Naive thymus-derived CD8-positive, alpha-beta T cell (primary cell): ENCODE measurements around the gene NRXN3. TPM values are rescaled to one million over a fixed set of nuclear protein-coding genes. Genes with fewer than 3 reads are reported as not detected.

Experiments
- ATAC-seq, 2 donors: fragments of 150-1000 bp; cut with Tn5 transposase in 1 of 2; sonication (Bioruptor Pico), chemical (Tn5 transposase) in 1 of 2; 1 replicate in 1 of 2; 2 replicates in 1 of 2; pipeline ENCODE4 v1.10.0; 2021; ENCODE audit warnings: mild to moderate bottlenecking in 2 of 2, moderate library complexity in 2 of 2
- POLR2A ChIA-PET: fragments of 350-600 bp; sonication (Branson Sonifier 250); formaldehyde crosslinking; loops from one replicate; lab custom pipeline; 2021; ENCODE audit warnings: antibody characterized with exemption; lab: Charles Lee
- DNase-seq, 10 donors: peaks; one replicate each; pipeline versions ENCODE4 v3.0.0 to v3.0.0-alpha.2; 2020 to 2022
- H3K27ac Mint-ChIP-seq, 10 donors: one replicate each; pipeline ENCODE4 v1.8.0; 2020 to 2022; ENCODE audit warnings: mild to moderate bottlenecking in 10 of 10, mixed read lengths in 10 of 10, moderate library complexity in 4 of 10, inconsistent platforms in 1 of 10
- H3K27me3 Mint-ChIP-seq, 5 donors: one replicate each; pipeline ENCODE4 v1.8.0; 2021 to 2022; ENCODE audit warnings: mixed read lengths in 5 of 5
- H3K36me3 Mint-ChIP-seq, 3 donors: one replicate each; pipeline ENCODE4 v1.8.0; 2020 to 2022; ENCODE audit warnings: mixed read lengths in 3 of 3, mild to moderate bottlenecking in 2 of 3, inconsistent platforms in 1 of 3
- H3K4me1 Mint-ChIP-seq, 4 donors: one replicate each; pipeline ENCODE4 v1.8.0; 2021 to 2022; ENCODE audit warnings: mixed read lengths in 4 of 4
- H3K4me3 Mint-ChIP-seq, 10 donors: one replicate each; pipeline ENCODE4 v1.8.0; 2020 to 2022; ENCODE audit warnings: mild to moderate bottlenecking in 10 of 10, mixed read lengths in 10 of 10, moderate library complexity in 6 of 10, inconsistent platforms in 1 of 10
- H3K9me3 Mint-ChIP-seq, 9 donors: one replicate each; pipeline ENCODE4 v1.8.0; 2020 to 2022; ENCODE audit warnings: mixed read lengths in 9 of 9, mild to moderate bottlenecking in 3 of 9, inconsistent platforms in 1 of 9, moderate library complexity in 1 of 9
- polyA plus RNA-seq, 3 donors: library from polyadenylated mRNA; unstranded; fragments of 300-500 nt; fragmentation: Illumina TruSeq; gene quantifications; one replicate each; pipeline ENCODE4 v1.2.3, GENCODE V29; 2021
- total RNA-seq, 8 experiments: library from RNA in 2 of 8; stranded (reverse) in 2 of 8; gene quantifications; one replicate each; pipeline ENCODE4 v1.2.3 and lab custom pipeline; 2021 to 2026

NRXN3 gene
- total and polyA plus RNA-seq, 5 experiments from 2014 or later, result not detected

DNA sequence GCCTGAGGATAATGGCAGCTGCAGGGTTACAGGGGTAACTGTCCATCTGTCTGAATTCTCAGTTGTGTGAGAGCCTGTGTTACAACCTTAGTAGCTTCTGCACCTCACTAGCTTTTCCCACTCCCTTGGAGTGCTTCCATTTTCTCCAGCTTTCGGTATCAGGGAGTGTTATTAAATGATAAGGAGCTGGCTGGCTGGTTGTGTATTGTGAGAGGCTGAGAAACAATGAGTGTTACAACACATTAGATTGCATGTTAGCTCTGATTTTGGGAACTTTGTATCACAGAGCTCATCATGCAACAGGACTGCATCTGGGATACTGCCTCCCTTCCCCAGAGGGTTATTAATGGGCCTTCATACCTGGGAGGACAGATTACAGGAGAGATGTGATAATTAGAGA, 1317.5 kb downstream of the NRXN3 start:
- Mint-ChIP-seq H3K9me3 (peaks cover 0 to 30% (median 5%) of the 10 kb centered on the region in 9 donors), H3K4me1 (no peaks in the 10 kb centered on the region), H3K27ac (no peak overlapping the region), H3K27me3 (peaks cover 0 to 6% (median 0%) of the 10 kb centered on the region in 5 donors), H3K4me3 (peak overlapping the region in 1 of 10 donors; percentile 41), H3K36me3 (peaks cover 0 to 7% (median 0%) of the 10 kb centered on the region in 3 donors)
- DNase-seq (no peak), ATAC-seq (no peak)
- POLR2A ChIA-PET, result no interaction called here

DNA sequence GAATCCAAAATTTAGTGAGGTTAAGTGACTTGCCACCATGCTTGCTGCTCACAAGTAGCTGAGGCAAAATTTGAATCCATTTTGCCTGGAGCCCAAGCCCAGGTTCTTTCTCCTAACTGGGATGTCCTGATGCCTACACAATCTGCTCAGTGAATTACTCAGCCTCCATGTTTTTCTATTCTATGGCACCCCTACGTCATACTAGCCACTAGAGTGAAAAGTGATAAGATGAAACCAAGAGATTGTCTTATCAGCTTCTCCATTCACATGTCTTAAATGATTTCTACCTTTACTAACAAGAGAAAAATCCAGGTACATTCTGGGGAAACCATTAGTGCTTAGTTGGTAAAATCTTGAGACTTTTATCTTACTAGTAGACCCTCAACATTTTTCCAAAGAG, 1321.0 kb downstream of the NRXN3 start:
- peaks cover 0 to 6% (median 0%) of the 10 kb centered on the region in 5 donors for H3K27me3 Mint-ChIP-seq
- POLR2A ChIA-PET, result no interaction called here
- no peak overlapping the region for H3K27ac Mint-ChIP-seq
- H3K9me3 Mint-ChIP-seq, result peaks cover 0 to 21% (median 5%) of the 10 kb centered on the region in 9 donors
- DNase-seq, result no peak
- no peak overlapping the region for H3K4me3 Mint-ChIP-seq
- peaks cover 0 to 7% (median 0%) of the 10 kb centered on the region in 3 donors for H3K36me3 Mint-ChIP-seq
- no peaks in the 10 kb centered on the region for H3K4me1 Mint-ChIP-seq
- no peak for ATAC-seq

GRCh38 chr14:79493081-79493645, 1323.0 kb downstream of the NRXN3 start:
- POLR2A ChIA-PET, result no interaction called here
- Mint-ChIP-seq H3K36me3 (peaks cover 0 to 6% (median 0%) of the 10 kb centered on the region in 3 donors), H3K4me1 (no peaks in the 10 kb centered on the region), H3K4me3 (no peak overlapping the region), H3K27me3 (peaks cover 0 to 7% (median 0%) of the 10 kb centered on the region in 5 donors), H3K9me3 (peaks cover 0 to 15% (median 7%) of the 10 kb centered on the region in 9 donors), H3K27ac (no peak overlapping the region)
- DNase-seq (no peak), ATAC-seq (no peak)

DNA sequence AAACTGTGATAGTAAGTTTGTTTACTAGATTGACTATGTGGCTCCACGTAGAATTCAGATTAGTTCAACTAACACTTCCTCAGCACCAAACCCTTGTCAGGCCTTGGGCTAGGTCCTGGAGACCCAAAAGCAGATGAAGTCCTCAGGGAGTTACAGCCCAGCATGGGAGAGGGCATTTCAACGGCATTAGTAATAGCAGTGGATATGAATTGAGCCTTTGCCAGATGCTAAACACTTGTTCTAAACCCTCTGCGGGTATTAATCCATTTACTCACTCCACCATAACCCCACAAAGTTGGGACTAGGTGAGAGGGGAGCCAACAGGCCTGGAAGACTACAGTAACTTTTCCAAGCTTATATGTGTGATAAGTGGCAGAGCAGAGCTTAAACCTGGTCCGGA, 1326.5 kb downstream of the NRXN3 start:
- no peak for DNase-seq

GRCh38 chr14:79500489-79500888, 1330.3 kb downstream of the NRXN3 start:
- H3K9me3 Mint-ChIP-seq, result peaks cover 0 to 19% (median 5%) of the 10 kb centered on the region in 9 donors
- POLR2A ChIA-PET, result no interaction called here
- no peaks in the 10 kb centered on the region for H3K36me3 Mint-ChIP-seq
- peaks cover 0 to 12% (median 0%) of the 10 kb centered on the region in 5 donors for H3K27me3 Mint-ChIP-seq
- no peak overlapping the region for H3K4me3 Mint-ChIP-seq
- ATAC-seq (no peak), DNase-seq (no peak)
- peaks cover 0 to 1% (median 0%) of the 10 kb centered on the region in 4 donors for H3K4me1 Mint-ChIP-seq
- no peak overlapping the region for H3K27ac Mint-ChIP-seq

More for the DNA sequence above, 1326.5 kb downstream of the NRXN3 start:
- ATAC-seq, result no peak
- POLR2A ChIA-PET, result no interaction called here
- Mint-ChIP-seq H3K4me3 (no peak overlapping the region), H3K27ac (no peak overlapping the region), H3K9me3 (peaks cover 0 to 6% (median 0%) of the 10 kb centered on the region in 9 donors), H3K27me3 (peaks cover 0 to 12% (median 0%) of the 10 kb centered on the region in 5 donors), H3K36me3 (no peaks in the 10 kb centered on the region), H3K4me1 (no peaks in the 10 kb centered on the region)

GRCh38 chr14:79502136-79502750, 1332.1 kb downstream of the NRXN3 start:
- Mint-ChIP-seq H3K27me3 (peaks cover 0 to 9% (median 0%) of the 10 kb centered on the region in 5 donors), H3K4me3 (no peak overlapping the region), H3K9me3 (peaks cover 0 to 19% (median 4%) of the 10 kb centered on the region in 9 donors), H3K27ac (no peak overlapping the region), H3K36me3 (no peaks in the 10 kb centered on the region), H3K4me1 (peaks cover 0 to 1% (median 0%) of the 10 kb centered on the region in 4 donors)
- POLR2A ChIA-PET, result no interaction called here
- DNase-seq (no peak), ATAC-seq (no peak)

- DNase-seq (no peak), ATAC-seq (no peak)
- H3K4me1 Mint-ChIP-seq, result peaks cover 0 to 1% (median 0%) of the 10 kb centered on the region in 4 donors
- H3K9me3 Mint-ChIP-seq, result peaks cover 0 to 19% (median 3%) of the 10 kb centered on the region in 9 donors
- POLR2A ChIA-PET, result no interaction called here
- H3K4me3 Mint-ChIP-seq, result no peak overlapping the region
- no peaks in the 10 kb centered on the region for H3K36me3 Mint-ChIP-seq
- H3K27me3 Mint-ChIP-seq, result peaks cover 0 to 7% (median 0%) of the 10 kb centered on the region in 5 donors
- H3K27ac Mint-ChIP-seq, result no peak overlapping the region
Measured at GRCh38 chr14:79502751-79503148, 1332.6 kb downstream of the NRXN3 start.

DNA sequence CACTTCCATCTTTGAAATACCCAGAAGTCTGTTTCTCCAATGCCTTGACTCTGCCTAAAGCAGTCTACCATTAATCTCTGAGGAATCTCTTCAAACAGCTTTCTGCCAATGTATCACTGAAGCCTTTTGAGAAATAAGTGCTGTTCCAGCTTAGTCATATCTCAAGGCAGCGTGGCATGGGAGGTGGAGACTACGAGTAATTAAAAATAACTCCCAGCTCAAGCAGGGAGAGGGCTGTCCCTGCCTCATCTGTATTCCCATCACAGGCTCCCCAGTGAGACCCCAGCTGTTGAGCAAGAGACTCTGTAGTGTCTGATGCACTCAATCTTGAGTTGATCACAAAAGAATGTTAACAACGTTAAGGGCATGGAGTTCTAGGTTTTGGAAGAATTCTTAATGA, 1340.5 kb downstream of the NRXN3 start:
- POLR2A ChIA-PET, result no interaction called here
- Mint-ChIP-seq H3K36me3 (no peaks in the 10 kb centered on the region), H3K4me1 (peaks cover 0 to 1% (median 0%) of the 10 kb centered on the region in 4 donors), H3K27ac (no peak overlapping the region), H3K4me3 (no peak overlapping the region), H3K9me3 (peaks cover 0 to 6% (median 0%) of the 10 kb centered on the region in 9 donors), H3K27me3 (peaks cover 0 to 1% (median 0%) of the 10 kb centered on the region in 5 donors)
- ATAC-seq (no peak), DNase-seq (no peak)

DNA sequence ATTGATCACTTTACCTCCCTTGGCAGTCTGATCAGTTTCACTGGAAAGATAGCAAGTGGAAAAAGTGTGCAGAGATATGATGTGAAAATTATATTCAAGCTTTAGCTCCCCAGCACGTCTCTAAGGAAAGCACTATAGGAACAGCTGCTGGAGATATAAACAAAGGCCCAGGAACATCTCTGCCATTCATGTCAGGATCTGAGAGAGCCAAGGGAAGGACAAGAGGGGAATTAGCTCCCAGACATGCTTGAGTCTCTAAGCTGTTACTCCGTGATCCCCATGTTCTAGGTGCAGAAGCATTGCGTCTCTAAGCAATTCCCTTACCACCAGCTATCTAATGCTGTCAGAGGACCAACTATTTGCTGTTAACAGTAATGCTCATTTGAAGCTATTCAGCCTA, 1341.0 kb downstream of the NRXN3 start:
- no peak overlapping the region for H3K4me3 Mint-ChIP-seq
- peaks cover 0 to 4% (median 0%) of the 10 kb centered on the region in 9 donors for H3K9me3 Mint-ChIP-seq
- peaks cover 0 to 1% (median 0%) of the 10 kb centered on the region in 5 donors for H3K27me3 Mint-ChIP-seq
- POLR2A ChIA-PET, result no interaction called here
- DNase-seq, result no peak
- H3K4me1 Mint-ChIP-seq, result peaks cover 0 to 1% (median 0%) of the 10 kb centered on the region in 4 donors
- no peak for ATAC-seq
- no peak overlapping the region for H3K27ac Mint-ChIP-seq
- no peaks in the 10 kb centered on the region for H3K36me3 Mint-ChIP-seq

GRCh38 chr14:79513446-79513845, 1343.3 kb downstream of the NRXN3 start:
- Mint-ChIP-seq H3K4me3 (no peak overlapping the region), H3K9me3 (peaks cover 0 to 4% (median 0%) of the 10 kb centered on the region in 9 donors), H3K4me1 (peaks cover 0 to 1% (median 0%) of the 10 kb centered on the region in 4 donors), H3K36me3 (no peaks in the 10 kb centered on the region), H3K27ac (no peak overlapping the region), H3K27me3 (peaks cover 0 to 1% (median 0%) of the 10 kb centered on the region in 5 donors)
- ATAC-seq (no peak), DNase-seq (no peak)
- POLR2A ChIA-PET, result no interaction called here

GRCh38 chr14:79514700-79515099, 1344.5 kb downstream of the NRXN3 start:
- Mint-ChIP-seq H3K4me1 (peaks cover 0 to 1% (median 0%) of the 10 kb centered on the region in 4 donors), H3K27me3 (peaks cover 0 to 1% (median 0%) of the 10 kb centered on the region in 5 donors), H3K36me3 (no peaks in the 10 kb centered on the region), H3K4me3 (no peak overlapping the region), H3K27ac (no peak overlapping the region), H3K9me3 (peaks cover 0 to 4% (median 0%) of the 10 kb centered on the region in 9 donors)
- DNase-seq (no peak), ATAC-seq (no peak)
- POLR2A ChIA-PET, result no interaction called here

GRCh38 chr14:79515158-79515557, 1345.0 kb downstream of the NRXN3 start:
- POLR2A ChIA-PET, result no interaction called here
- Mint-ChIP-seq H3K27ac (no peak overlapping the region), H3K4me1 (peaks cover 0 to 1% (median 0%) of the 10 kb centered on the region in 4 donors), H3K36me3 (no peaks in the 10 kb centered on the region), H3K9me3 (peaks cover 0 to 3% (median 0%) of the 10 kb centered on the region in 9 donors), H3K27me3 (peaks cover 0 to under 1% (median 0%) of the 10 kb centered on the region in 5 donors), H3K4me3 (no peak overlapping the region)
- ATAC-seq (no peak), DNase-seq (no peak)

GRCh38 chr14:79516009-79516408, 1345.8 kb downstream of the NRXN3 start:
- Mint-ChIP-seq H3K4me1 (peaks cover 0 to 1% (median 0%) of the 10 kb centered on the region in 4 donors), H3K27me3 (peaks cover 0 to 5% (median 0%) of the 10 kb centered on the region in 5 donors), H3K27ac (no peak overlapping the region), H3K9me3 (peaks cover 0 to 3% (median 0%) of the 10 kb centered on the region in 9 donors), H3K4me3 (no peak overlapping the region), H3K36me3 (no peaks in the 10 kb centered on the region)
- POLR2A ChIA-PET, result no interaction called here
- DNase-seq, result no peak
- no peak for ATAC-seq
